Pons (tissue), 1 donor: ENCODE results near the gene KIRREL3.

Source experiments
- DNase-seq: peaks from one replicate; pipeline ENCODE4 v3.0.0-alpha.2; 2016; ENCODE audit warnings: low spot score

KIRREL3 gene

DNA sequence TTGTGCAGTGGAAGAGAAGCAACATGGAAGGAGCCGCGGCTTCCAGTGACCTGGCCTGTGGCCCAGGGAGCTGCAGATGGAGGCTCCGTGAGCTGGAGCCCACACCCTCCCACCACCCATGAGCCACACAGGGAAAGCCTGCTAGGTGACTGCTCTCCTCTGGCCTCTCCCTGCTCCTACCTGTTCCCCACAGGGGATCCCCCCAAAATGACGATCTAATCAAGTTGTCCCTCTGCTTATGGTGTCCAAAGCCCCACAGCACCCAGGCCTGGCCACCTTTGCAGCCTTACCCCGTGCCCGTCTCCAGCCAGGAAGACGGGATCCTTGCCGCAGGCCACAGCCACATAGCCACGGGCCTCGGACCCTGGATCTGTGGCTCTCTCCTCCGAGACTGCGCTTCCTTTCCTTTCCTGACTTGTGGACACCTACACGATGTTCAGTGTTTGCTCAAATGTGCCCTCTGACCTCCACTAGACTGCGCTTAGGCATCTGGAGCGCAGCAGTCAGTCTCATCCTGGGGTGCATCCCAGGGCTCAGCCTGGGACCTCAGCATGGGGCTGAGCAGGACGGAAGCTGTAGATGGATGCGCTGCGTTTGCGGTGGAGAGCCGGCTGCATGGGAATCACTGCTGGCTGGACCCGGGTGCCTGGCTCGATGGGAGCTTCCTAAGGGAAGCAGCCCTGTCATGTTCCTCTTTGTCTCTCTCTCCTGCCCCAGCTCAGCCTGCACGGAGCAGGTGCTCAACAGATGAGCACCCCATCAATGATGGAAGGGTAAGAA lies 511.8 kb downstream of the KIRREL3 start:
- no peak for DNase-seq

DNA sequence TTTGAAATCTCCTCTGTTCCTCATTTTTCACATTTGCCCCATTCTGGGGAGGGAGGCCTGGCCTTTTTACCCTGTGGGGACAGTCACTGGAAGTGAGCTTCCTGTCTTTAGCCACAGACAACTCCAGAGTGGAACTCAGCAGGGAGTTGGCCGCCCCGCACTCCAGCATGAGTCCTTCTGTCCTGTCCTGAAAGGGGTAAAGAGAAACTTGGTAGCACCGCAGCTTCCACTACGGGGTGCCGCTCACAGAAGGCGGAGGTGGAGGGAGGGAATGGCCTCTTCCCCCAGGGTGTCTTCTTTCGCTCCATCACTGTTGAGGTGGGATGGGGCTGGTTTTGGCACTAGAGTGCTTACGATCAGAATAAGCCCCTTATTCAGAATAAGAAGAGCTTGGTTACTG lies 512.9 kb downstream of the KIRREL3 start:
- DNase-seq = no peak

DNA sequence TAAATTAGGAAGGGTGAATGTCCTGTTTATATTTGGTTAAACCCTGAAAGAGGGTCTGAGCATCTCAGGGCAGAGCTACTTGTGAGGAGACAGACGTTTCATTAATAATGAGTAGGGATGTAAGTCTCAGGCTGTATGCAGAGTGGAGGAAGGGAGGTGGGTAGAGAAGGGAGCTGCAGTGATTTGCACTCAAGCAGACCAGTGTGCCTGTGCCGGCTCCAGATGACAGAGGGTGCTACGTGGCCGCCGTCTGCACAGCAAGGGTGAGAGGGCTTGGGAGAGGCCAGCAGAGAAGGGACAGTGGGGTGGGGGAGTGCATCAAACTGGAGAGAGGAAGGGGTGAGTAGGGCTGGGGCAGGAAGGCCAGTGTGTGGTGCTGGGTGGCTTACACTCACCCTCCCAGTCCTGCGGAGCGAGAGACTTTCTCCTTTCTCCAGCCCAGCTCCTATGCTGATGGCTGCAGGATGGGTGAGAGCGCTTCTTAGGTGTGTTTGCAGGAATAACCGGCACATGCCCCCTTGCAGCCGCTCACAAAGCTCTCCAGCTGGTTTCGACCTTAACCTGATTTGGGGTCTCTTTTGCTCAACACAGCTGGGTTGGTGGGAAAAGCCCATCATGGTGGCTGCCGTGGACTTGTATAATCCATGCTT lies 514.5 kb downstream of the KIRREL3 start:
- DNase-seq = no peak

DNA sequence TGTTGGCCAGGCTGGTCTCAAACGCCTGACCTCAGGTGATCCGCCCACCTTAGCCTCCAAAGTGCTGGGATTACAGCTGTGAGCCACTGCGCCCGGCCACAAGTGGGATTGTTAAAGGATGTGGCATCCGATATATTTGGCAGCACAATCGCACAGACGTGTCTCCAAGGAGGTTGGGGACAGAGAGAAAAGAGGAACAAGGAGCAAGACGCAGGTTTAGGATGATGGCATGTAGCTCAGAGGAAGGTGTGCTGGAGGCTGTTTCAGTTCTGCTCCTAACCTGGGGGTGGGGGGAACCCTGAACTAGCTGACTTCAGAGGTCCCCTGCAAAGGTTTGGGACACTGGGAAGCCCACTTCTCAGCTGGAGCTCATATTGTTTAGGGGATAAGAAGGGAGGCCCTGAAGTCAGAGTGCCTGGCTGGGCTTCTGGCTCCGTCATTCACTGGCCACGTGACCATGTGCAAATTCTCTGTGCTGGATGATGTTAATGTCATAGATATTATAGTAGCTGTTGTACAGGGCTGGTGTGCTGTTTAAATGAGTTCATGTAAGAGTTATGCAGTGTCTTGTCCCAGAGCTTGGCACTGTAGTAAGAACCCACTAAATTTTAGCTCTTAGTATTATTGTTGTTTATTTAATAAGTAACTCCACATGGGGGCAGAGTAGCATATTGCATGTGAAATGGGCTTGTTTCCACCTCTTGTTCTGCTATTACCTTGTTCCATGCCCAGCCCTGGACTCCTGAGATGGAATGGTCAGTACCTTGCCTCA lies 515.4 kb downstream of the KIRREL3 start:
- DNase-seq = no peak

- DNase-seq = no peak
Measured at GRCh38 chr11:126484266-126484665, 516.3 kb downstream of the KIRREL3 start.

DNA sequence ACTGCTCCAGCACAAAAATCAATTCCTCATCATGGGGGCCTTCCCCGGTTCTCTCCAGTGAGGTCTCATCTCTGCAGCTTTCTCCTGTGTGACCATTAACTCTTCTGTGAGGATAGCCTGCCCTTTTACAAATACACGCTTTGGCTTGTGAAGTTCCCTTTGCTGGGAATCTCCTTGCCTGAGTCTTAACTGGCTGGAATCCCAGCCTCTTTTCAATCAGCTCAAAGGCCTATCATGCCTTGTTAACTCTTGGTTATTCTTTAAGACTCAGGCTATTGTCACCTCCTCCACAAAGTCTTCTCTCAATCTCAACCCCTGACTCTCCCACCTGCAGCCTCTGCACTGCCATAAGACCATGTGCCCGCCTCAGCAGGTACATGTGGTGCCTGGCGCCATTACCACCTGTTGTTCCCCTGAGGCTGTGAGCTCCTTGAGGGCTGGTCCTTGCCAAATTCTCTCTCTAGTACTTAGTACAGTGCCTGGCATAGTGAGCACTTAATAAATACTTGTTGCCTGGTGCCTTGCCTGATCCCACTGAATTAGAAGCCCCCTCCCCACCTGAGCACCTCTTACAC lies 516.9 kb downstream of the KIRREL3 start:
- DNase-seq = no peak

DNA sequence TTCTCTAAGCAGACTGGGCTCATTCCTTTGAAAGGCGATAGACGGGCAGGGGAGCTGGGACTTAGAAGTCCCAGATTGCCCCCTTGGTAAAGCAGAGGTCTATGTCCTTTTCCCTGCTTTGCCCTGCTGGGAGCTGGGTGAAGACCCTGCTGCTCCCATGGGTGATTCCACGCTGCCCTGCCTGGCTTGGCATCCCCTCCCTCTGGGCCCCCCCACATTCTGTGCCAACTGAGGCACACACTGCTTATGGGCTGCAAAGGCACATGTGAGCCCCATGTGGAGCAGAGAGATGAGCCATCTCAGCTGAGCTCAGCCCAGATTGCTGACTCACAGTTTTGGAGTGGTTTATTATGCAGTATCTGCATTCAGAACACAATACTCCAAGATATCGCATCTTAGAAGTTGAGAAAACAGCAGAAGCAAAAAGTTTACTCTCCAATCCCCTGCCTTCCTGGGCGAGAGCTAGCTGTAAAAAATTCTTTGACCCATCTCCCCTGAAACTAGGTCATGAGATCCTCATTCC lies 517.9 kb downstream of the KIRREL3 start:
- no peak for DNase-seq

DNA sequence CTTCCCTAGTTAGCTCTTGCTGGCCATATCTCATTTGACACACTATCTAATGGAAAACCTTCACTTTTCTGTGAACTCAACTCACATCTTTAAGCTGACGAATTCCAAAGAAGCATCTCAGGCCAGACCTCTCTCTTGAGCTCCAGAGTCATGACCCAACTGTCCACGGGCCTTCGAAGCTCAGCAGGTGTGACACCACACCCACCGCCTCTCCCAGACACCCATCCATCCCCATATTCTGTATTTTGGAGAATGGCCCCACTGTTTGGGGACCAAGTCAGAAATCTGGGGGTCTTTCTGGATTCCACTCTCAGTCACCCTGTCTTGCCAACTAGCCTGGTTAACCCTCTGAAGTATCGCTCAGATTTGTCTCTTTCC lies 519.3 kb downstream of the KIRREL3 start:
- DNase-seq = no peak

DNA sequence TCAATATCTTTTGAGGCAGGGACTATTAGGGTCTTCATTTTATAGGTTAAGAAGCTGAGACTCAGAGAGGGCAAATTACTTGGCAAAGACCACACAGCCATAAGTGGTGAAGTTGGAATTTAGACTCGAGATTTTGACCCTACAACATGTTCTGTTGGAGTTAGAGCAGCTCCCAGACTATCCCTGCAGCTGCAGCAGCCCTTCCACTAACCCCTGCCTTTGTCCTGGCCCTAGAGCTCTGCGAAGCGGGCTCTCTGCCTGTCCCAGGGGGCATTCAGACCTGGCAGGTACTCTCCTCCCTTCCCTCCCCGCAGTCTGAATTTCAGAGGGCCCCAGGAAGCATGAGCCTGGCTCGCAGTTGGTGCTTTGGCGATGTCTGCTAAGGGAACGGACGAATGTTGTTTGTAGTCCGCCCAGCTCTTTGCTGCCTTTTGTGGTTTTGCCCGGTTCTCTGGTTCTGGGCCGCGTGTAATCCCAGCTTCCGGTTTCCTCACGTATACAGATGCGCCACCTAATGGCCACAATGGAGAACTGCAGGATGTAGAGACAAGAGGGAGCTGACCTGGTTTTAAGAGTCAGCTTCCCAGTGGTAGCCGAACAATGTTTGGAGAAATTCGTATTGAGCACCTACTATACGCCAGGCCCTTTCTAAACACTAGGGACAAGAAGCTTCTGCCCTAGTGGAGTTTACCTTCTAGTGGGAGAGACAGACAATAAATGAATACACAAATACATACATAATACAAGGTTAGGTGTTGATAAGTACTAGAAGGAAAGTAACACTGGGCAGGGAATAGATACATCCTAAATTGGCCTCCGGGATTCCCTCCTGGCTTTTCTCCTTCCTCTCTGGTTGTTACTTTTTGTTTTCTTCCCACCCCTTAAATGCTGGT lies 519.9 kb downstream of the KIRREL3 start:
- DNase-seq = peak; percentile 91

DNA sequence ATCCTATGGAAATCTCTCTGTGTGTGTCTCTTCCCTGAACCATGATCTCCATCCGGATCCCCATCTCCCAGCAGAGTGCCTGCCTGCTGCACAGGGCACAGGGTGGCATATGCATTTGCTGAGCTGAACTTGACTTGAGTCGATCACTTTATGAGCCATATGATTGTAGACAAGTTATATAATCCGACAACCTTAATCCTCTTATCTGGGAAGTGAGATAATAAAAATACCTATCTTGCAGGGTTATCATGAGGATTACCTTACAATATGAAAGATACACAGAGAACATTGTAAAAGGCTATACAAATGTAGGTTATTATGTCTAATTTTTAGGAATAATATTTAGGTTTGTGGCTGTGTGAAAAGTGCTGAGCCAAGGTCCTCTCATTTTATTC lies 520.6 kb downstream of the KIRREL3 start:
- no peak for DNase-seq

GRCh38 chr11:126479178-126479930 lies 521.2 kb downstream of the KIRREL3 start:
- no peak for DNase-seq

DNA sequence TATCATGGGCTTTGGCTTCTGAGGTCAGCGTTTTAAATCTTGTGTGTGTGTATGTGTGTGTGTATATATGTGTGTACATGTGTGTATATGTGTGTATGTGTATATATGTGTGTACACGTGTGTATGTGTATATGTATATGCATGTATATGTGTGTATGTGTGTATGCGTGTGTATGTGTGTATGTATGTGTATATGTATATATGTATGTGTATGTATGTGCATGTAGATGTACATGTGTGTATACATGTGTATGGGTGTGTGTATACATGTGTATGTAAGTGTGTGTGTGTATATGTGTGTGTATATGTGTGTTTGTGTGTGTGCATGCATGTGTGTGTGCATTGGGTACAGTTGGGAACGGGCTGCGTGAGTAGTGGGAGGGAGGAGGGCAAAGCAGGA lies 522.1 kb downstream of the KIRREL3 start:
- no peak for DNase-seq

GRCh38 chr11:126477535-126478305 lies 522.9 kb downstream of the KIRREL3 start:
- DNase-seq = no peak

GRCh38 chr11:126476977-126477376 lies 523.6 kb downstream of the KIRREL3 start:
- DNase-seq = no peak

DNA sequence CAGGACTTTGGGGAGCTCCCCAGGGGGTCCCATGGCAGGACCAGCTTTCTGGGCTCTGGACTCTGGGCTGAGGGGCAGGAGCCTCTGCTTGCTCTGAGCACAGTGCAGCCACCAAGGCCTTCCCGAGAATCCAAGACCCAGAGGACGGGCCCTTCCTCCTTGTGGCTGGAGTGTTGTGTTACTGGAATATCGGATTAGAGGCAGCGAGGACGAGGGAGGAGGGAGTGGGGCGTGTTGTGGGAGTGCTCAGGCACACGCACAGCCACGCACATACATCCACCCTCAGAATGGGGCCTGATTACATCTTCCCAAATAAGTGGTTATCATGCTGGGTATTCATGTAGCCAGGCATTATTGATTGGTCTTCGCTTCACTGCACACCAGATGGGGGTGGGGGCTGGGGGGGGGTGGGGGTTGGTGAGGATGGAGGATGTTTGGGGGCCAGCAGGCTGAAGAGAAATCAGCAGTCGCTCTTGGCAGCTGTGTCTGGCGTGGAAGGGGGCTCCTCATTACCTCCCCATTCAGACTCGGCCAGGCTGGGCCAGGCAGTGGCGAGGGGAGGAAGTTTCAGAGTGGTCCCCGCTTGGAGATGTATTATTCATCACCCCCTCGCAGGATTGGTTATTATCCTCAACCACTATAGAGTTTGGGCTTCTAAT lies 524.2 kb downstream of the KIRREL3 start:
- DNase-seq = no peak

- DNase-seq = no peak
Measured at GRCh38 chr11:126475014-126475991, 525.3 kb downstream of the KIRREL3 start.

DNA sequence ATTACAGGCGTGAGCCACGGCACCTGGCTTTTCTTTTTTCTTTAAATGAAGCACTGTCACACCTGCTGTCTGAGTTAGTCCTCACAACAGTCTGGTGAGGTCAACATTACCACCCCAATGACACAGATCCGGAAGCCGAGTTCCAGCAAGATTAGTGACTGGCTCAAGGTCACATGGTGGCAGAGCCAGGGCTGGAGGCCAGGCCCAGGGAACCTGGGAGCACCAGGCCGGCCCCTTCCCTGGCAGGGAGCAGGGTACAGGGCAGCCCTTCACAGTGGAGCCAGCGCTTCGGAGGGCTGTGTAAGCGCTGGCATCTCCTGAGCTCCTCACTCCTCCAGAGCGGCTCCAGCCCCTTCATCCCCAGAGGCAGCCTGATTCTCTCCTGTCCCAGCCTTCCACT lies 526.4 kb downstream of the KIRREL3 start:
- DNase-seq = no peak

GRCh38 chr11:126473269-126473668 lies 527.3 kb downstream of the KIRREL3 start:
- no peak for DNase-seq
